WTC11 (cell line): ENCODE data around the gene CNOT3. TPM values are rescaled to one million over a fixed set of nuclear protein-coding genes. Genes with fewer than 3 reads are reported as not detected.

Experiments
- ATAC-seq: fragments of 200-7000 bp; cut with Tn5 transposase; 2 replicates; pipeline ENCODE4 v1.10.0; 2021; ENCODE audit warnings: mild to moderate bottlenecking, moderate library complexity
- CTCF ChIA-PET: fragments of 300-600 bp; sonication (Branson Sonifier 250); formaldehyde crosslinking; loops from one replicate; lab custom pipeline; 2021; ENCODE audit warnings: antibody characterized with exemption; lab: Charles Lee
- POLR2A ChIA-PET: fragments of 350-600 bp; sonication (Branson Sonifier 250); formaldehyde crosslinking; loops from one replicate; lab custom pipeline; 2021; ENCODE audit warnings: antibody characterized with exemption; lab: Charles Lee
- DNase-seq: peaks from one replicate; pipeline ENCODE4 v3.0.0; 2021; ENCODE audit warnings: low spot score
- H3K27ac Mint-ChIP-seq: 2 replicates; pipeline ENCODE4 v1.8.0; 2021; ENCODE audit warnings: mixed read lengths
- H3K27me3 Mint-ChIP-seq: 2 replicates; pipeline ENCODE4 v1.8.0; 2021; ENCODE audit warnings: low read depth, mild to moderate bottlenecking, moderate library complexity, mixed read lengths
- H3K36me3 Mint-ChIP-seq: 2 replicates; pipeline ENCODE4 v1.8.0; 2021; ENCODE audit warnings: mixed read lengths
- H3K4me1 Mint-ChIP-seq: 2 replicates; pipeline ENCODE4 v1.8.0; 2022; ENCODE audit warnings: mixed read lengths
- H3K4me3 Mint-ChIP-seq: 2 replicates; pipeline ENCODE4 v1.8.0; 2021; ENCODE audit warnings: mild to moderate bottlenecking, moderate library complexity, mixed read lengths
- H3K9me3 Mint-ChIP-seq: 2 replicates; pipeline ENCODE4 v1.8.0; 2021; ENCODE audit warnings: mixed read lengths
- FOXJ3 ChIP-seq: sonication (generic); formaldehyde crosslinking; IDR thresholded peaks from 2 replicates; pipeline ENCODE4 v1.9.0; 2021; ENCODE audit warnings: missing genetic modification reagents, mild to moderate bottlenecking, borderline replicate concordance
- IRF2 ChIP-seq: sonication (generic); formaldehyde crosslinking; IDR thresholded peaks from 2 replicates; pipeline ENCODE4 v1.8.0; 2022; ENCODE audit warnings: low read depth, missing genetic modification reagents, borderline replicate concordance
- KAT7 ChIP-seq: sonication (generic); formaldehyde crosslinking; IDR thresholded peaks from 2 replicates; pipeline ENCODE4 v1.8.1; 2023; ENCODE audit warnings: missing genetic modification reagents, mild to moderate bottlenecking, borderline replicate concordance
- MYBL2 ChIP-seq: sonication (generic); formaldehyde crosslinking; IDR thresholded peaks from 2 replicates; pipeline ENCODE4 v1.8.1; 2023; ENCODE audit warnings: mild to moderate bottlenecking, moderate library complexity, missing genetic modification reagents
- RELA ChIP-seq: sonication (generic); formaldehyde crosslinking; IDR thresholded peaks from 2 replicates; pipeline ENCODE4 v1.8.1; 2022; ENCODE audit warnings: missing genetic modification reagents, mild to moderate bottlenecking, borderline replicate concordance
- SMAD4 ChIP-seq: sonication (generic); formaldehyde crosslinking; IDR thresholded peaks from 2 replicates; pipeline ENCODE4 v1.8.0; 2022; ENCODE audit warnings: mild to moderate bottlenecking, missing genetic modification reagents
- STAT6 ChIP-seq: sonication (generic); formaldehyde crosslinking; conservative IDR thresholded peaks from 2 replicates; pipeline ENCODE4 v1.8.1; 2023; ENCODE audit warnings: mild to moderate bottlenecking, low read depth, missing genetic modification reagents, moderate library complexity
- ZBTB21 ChIP-seq: sonication (generic); formaldehyde crosslinking; IDR thresholded peaks from 2 replicates; pipeline ENCODE4 v1.8.1; 2023; ENCODE audit warnings: mild to moderate bottlenecking, missing genetic modification reagents, borderline replicate concordance
- total RNA-seq: library from RNA; stranded (reverse); gene quantifications from 3 replicates; pipeline ENCODE4 v1.2.3, GENCODE V29; 2021
- TF ChIP-seq, protein P1 (sequence below): sonication (generic); formaldehyde crosslinking; IDR thresholded peaks from 2 replicates; pipeline ENCODE4 v1.8.1; 2023; ENCODE audit warnings: mild to moderate bottlenecking, missing genetic modification reagents
- TF ChIP-seq, protein P2 (sequence below): sonication (generic); formaldehyde crosslinking; IDR thresholded peaks from 2 replicates; pipeline ENCODE4 v1.8.0; 2022; ENCODE audit warnings: mild to moderate bottlenecking, missing genetic modification reagents
- TF ChIP-seq, protein P3 (sequence below): sonication (generic); formaldehyde crosslinking; conservative IDR thresholded peaks from 2 replicates; pipeline ENCODE4 v1.8.1; 2022; ENCODE audit warnings: mild to moderate bottlenecking, missing genetic modification reagents
- TF ChIP-seq, protein P4 (sequence below): sonication (generic); formaldehyde crosslinking; IDR thresholded peaks from 2 replicates; pipeline ENCODE4 v1.8.1; 2022; ENCODE audit warnings: mild to moderate bottlenecking, moderate library complexity, missing genetic modification reagents
- TF ChIP-seq, protein P5 (sequence below): fragments of 250-450 bp; sonication (Bioruptor Pico); IDR thresholded peaks from 2 replicates; pipeline ENCODE4 v1.9.0; 2021; ENCODE audit warnings: mild to moderate bottlenecking, borderline replicate concordance
- TF ChIP-seq, protein P6 (sequence below): fragments of 250-450 bp; sonication (Bioruptor Pico); IDR thresholded peaks from 2 replicates; pipeline ENCODE4 v1.8.0; 2021; ENCODE audit warnings: mild to moderate bottlenecking

CNOT3 gene
- total RNA-seq, 1 experiment from 2014 or later = 93.3 TPM

DNA sequence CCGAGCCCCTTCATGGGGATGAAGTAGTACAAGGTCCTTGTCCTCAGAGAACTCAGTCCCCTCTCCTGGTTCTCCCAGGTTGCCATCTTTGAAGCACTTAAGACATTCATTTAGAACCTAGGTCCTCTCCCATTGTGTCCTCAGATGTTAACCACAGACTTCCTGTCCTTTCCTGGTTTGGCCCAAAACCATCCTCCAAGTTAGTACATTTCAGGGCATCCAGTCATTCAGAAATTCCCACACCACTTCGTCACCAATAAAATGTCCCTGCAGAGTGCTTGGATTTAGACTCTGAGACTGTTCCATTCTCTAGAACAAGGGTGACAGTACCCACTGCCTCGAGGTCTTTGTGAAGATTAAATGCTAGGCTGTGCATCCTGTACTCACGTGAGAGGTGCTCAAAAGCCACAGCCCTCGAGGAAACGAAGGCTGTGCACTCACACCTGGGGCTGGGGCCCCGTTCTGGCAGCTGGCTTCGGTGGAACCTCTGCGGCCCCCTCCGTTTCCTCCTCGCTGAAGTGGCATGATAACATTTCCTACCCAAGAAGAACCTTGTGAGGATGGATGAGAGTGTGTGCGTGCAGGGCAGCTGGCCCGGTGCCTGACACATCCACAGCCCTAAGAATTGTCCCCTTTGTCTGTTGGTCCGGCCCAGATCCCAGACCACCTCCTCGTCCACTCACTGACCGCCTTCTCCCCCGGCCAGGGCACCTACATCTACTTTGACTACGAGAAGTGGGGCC is 17.2 kb downstream of the CNOT3 start (continued):
- TF ChIP-seq STAT6 (CRISPR knock-in tag) (no peak), FOXJ3 (CRISPR knock-in tag) (no peak), ZBTB21 (CRISPR knock-in tag) (no peak), KAT7 (CRISPR knock-in tag) (no peak), SMAD4 (CRISPR knock-in tag) (no peak)
- TF ChIP-seq, protein P1, sequence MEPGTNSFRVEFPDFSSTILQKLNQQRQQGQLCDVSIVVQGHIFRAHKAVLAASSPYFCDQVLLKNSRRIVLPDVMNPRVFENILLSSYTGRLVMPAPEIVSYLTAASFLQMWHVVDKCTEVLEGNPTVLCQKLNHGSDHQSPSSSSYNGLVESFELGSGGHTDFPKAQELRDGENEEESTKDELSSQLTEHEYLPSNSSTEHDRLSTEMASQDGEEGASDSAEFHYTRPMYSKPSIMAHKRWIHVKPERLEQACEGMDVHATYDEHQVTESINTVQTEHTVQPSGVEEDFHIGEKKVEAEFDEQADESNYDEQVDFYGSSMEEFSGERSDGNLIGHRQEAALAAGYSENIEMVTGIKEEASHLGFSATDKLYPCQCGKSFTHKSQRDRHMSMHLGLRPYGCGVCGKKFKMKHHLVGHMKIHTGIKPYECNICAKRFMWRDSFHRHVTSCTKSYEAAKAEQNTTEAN (CRISPR knock-in tag) = no peak
- TF ChIP-seq, protein P2, sequence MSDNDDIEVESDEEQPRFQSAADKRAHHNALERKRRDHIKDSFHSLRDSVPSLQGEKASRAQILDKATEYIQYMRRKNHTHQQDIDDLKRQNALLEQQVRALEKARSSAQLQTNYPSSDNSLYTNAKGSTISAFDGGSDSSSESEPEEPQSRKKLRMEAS (CRISPR knock-in tag) = no peak
- TF ChIP-seq, protein P3, sequence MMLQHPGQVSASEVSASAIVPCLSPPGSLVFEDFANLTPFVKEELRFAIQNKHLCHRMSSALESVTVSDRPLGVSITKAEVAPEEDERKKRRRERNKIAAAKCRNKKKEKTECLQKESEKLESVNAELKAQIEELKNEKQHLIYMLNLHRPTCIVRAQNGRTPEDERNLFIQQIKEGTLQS = no peak
- TF ChIP-seq, protein P4, sequence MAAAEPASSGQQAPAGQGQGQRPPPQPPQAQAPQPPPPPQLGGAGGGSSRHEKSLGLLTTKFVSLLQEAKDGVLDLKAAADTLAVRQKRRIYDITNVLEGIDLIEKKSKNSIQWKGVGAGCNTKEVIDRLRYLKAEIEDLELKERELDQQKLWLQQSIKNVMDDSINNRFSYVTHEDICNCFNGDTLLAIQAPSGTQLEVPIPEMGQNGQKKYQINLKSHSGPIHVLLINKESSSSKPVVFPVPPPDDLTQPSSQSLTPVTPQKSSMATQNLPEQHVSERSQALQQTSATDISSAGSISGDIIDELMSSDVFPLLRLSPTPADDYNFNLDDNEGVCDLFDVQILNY (CRISPR knock-in tag) = no peak

GRCh38 chr19:54155694-54156093 is 18.1 kb downstream of the CNOT3 start:
- DNase-seq (peak; percentile 38), ATAC-seq (peak; percentile 3)
- Mint-ChIP-seq H3K36me3 (peaks cover 49% of the 10 kb centered on the region), H3K4me1 (peaks cover 12% of the 10 kb centered on the region), H3K27me3 (no peaks in the 10 kb centered on the region; the same call in 1 of the 2 replicates), H3K9me3 (no peaks in the 10 kb centered on the region), H3K4me3 (no peak overlapping the region), H3K27ac (no peak overlapping the region)
- ChIA-PET CTCF (interaction anchor here (0.5 to 1.4 kb wide), 4 partner anchors 9 to 408 kb away, joined by 3 to 7 read pairs (median 4); partner anchors contain the start of gene CNOT3), POLR2A (interaction anchor here (0.9 to 1.3 kb wide), 2 partner anchors 8 to 19 kb away, joined by 3 to 5 read pairs; partner anchors contain the start of gene CNOT3)
- TF ChIP-seq, protein P1 (CRISPR knock-in tag) = no peak
- TF ChIP-seq, protein P5, sequence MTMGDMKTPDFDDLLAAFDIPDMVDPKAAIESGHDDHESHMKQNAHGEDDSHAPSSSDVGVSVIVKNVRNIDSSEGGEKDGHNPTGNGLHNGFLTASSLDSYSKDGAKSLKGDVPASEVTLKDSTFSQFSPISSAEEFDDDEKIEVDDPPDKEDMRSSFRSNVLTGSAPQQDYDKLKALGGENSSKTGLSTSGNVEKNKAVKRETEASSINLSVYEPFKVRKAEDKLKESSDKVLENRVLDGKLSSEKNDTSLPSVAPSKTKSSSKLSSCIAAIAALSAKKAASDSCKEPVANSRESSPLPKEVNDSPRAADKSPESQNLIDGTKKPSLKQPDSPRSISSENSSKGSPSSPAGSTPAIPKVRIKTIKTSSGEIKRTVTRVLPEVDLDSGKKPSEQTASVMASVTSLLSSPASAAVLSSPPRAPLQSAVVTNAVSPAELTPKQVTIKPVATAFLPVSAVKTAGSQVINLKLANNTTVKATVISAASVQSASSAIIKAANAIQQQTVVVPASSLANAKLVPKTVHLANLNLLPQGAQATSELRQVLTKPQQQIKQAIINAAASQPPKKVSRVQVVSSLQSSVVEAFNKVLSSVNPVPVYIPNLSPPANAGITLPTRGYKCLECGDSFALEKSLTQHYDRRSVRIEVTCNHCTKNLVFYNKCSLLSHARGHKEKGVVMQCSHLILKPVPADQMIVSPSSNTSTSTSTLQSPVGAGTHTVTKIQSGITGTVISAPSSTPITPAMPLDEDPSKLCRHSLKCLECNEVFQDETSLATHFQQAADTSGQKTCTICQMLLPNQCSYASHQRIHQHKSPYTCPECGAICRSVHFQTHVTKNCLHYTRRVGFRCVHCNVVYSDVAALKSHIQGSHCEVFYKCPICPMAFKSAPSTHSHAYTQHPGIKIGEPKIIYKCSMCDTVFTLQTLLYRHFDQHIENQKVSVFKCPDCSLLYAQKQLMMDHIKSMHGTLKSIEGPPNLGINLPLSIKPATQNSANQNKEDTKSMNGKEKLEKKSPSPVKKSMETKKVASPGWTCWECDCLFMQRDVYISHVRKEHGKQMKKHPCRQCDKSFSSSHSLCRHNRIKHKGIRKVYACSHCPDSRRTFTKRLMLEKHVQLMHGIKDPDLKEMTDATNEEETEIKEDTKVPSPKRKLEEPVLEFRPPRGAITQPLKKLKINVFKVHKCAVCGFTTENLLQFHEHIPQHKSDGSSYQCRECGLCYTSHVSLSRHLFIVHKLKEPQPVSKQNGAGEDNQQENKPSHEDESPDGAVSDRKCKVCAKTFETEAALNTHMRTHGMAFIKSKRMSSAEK (CRISPR knock-in tag) = no peak
- no peak for TF ChIP-seq IRF2
- TF ChIP-seq STAT6 (CRISPR knock-in tag) = no peak
- TF ChIP-seq RELA (CRISPR knock-in tag) = no peak
- TF ChIP-seq, protein P6, sequence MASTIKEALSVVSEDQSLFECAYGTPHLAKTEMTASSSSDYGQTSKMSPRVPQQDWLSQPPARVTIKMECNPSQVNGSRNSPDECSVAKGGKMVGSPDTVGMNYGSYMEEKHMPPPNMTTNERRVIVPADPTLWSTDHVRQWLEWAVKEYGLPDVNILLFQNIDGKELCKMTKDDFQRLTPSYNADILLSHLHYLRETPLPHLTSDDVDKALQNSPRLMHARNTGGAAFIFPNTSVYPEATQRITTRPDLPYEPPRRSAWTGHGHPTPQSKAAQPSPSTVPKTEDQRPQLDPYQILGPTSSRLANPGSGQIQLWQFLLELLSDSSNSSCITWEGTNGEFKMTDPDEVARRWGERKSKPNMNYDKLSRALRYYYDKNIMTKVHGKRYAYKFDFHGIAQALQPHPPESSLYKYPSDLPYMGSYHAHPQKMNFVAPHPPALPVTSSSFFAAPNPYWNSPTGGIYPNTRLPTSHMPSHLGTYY (CRISPR knock-in tag) = no peak
- TF ChIP-seq MYBL2 = no peak
